ENCODE measurements around the gene B4GALT1. TPM values are rescaled to one million over a fixed set of nuclear protein-coding genes. Genes with fewer than 3 reads are reported as not detected.

The B4GALT1 gene
- total RNA-seq, 1 experiment from 2014 or later = 121 TPM

GRCh38 chr9:33111631-33112030, 55.5 kb downstream of the B4GALT1 start:
- H3K4me3 Mint-ChIP-seq (ENCODE audit: unreplicated experiment) = no peak overlapping the region
- H3K36me3 Mint-ChIP-seq (ENCODE audit: insufficient read depth, unreplicated experiment) = peaks cover 68% of the 10 kb centered on the region
- H3K27me3 Mint-ChIP-seq (ENCODE audit: insufficient read depth, unreplicated experiment) = no peaks in the 10 kb centered on the region
- intact Hi-C loops (cut with micrococcal nuclease; ENCODE audit: unreplicated experiment) = no loop called here
- ChIA-PET POLR2A (no interaction called here), CTCF (no interaction called here)
- Histone ChIP-seq H3K4me3 (ENCODE audit: low read depth, low read length) (no peak overlapping the region), H3K9me3 (no peaks in the 10 kb centered on the region), H3K4me1 (no peaks in the 10 kb centered on the region; the same call in 1 of the 2 replicates), H3K36me3 (ENCODE audit: control insufficient read depth, insufficient read depth, low read length) (no peaks in the 10 kb centered on the region; the same call in 1 of the 2 replicates), H3K27me3 (replicated peaks; ENCODE audit: control insufficient read depth, insufficient read depth, low read length) (no peaks in the 10 kb centered on the region)
- peak overlapping the region; percentile 67 for H3K27ac Mint-ChIP-seq (ENCODE audit: unreplicated experiment)
- BruUV-seq (replicated peaks) = no TSS peak
- peaks cover 7% of the 10 kb centered on the region for H3K4me1 Mint-ChIP-seq (ENCODE audit: low read depth, unreplicated experiment)
- DNase-seq = no peak
- TF ChIP-seq, protein P1, sequence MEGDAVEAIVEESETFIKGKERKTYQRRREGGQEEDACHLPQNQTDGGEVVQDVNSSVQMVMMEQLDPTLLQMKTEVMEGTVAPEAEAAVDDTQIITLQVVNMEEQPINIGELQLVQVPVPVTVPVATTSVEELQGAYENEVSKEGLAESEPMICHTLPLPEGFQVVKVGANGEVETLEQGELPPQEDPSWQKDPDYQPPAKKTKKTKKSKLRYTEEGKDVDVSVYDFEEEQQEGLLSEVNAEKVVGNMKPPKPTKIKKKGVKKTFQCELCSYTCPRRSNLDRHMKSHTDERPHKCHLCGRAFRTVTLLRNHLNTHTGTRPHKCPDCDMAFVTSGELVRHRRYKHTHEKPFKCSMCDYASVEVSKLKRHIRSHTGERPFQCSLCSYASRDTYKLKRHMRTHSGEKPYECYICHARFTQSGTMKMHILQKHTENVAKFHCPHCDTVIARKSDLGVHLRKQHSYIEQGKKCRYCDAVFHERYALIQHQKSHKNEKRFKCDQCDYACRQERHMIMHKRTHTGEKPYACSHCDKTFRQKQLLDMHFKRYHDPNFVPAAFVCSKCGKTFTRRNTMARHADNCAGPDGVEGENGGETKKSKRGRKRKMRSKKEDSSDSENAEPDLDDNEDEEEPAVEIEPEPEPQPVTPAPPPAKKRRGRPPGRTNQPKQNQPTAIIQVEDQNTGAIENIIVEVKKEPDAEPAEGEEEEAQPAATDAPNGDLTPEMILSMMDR (IDR thresholded peaks at IDR 0.05; ENCODE audit: insufficient read depth in 1 of 2, low read depth in 1 of 2, low read length in 1 of 2, severe bottlenecking in 1 of 2, unreplicated experiment in 1 of 2) = no peak
- no peaks in the 10 kb centered on the region for H3K9me3 Mint-ChIP-seq (ENCODE audit: unreplicated experiment)

- H3K27me3 ChIP-seq (replicated peaks; ENCODE audit: control insufficient read depth, insufficient read depth, low read length) = no peaks in the 10 kb centered on the region
- POLR2A ChIA-PET = no interaction called here
- H3K9me3 ChIP-seq = no peaks in the 10 kb centered on the region
- no TSS peak for BruUV-seq (replicated peaks)
- intact Hi-C loops (cut with micrococcal nuclease; ENCODE audit: unreplicated experiment) = no loop called here
- no peak for DNase-seq
- H3K4me1 ChIP-seq = no peaks in the 10 kb centered on the region; the same call in 1 of the 2 replicates
- H3K4me3 Mint-ChIP-seq (ENCODE audit: unreplicated experiment) = no peak overlapping the region
- no peak overlapping the region for H3K27ac Mint-ChIP-seq (ENCODE audit: unreplicated experiment)
- TF ChIP-seq, protein P1 (IDR thresholded peaks at IDR 0.05; ENCODE audit: insufficient read depth in 1 of 2, low read depth in 1 of 2, low read length in 1 of 2, severe bottlenecking in 1 of 2, unreplicated experiment in 1 of 2) = no peak
- CTCF ChIA-PET = no interaction called here
- H3K9me3 Mint-ChIP-seq (ENCODE audit: unreplicated experiment) = no peaks in the 10 kb centered on the region
- peaks cover 74% of the 10 kb centered on the region for H3K36me3 Mint-ChIP-seq (ENCODE audit: insufficient read depth, unreplicated experiment)
- H3K4me1 Mint-ChIP-seq (ENCODE audit: low read depth, unreplicated experiment) = peaks cover 7% of the 10 kb centered on the region
- H3K36me3 ChIP-seq (ENCODE audit: control insufficient read depth, insufficient read depth, low read length) = no peaks in the 10 kb centered on the region; the same call in 1 of the 2 replicates
- H3K4me3 ChIP-seq (ENCODE audit: low read depth, low read length) = no peak overlapping the region
- no peaks in the 10 kb centered on the region for H3K27me3 Mint-ChIP-seq (ENCODE audit: insufficient read depth, unreplicated experiment)
Observed at GRCh38 chr9:33110686-33111085, 56.5 kb downstream of the B4GALT1 start.

GRCh38 chr9:33109850-33110595, 57.1 kb downstream of the B4GALT1 start:
- TF ChIP-seq, protein P1 (IDR thresholded peaks at IDR 0.05; ENCODE audit: insufficient read depth in 1 of 2, low read depth in 1 of 2, low read length in 1 of 2, severe bottlenecking in 1 of 2, unreplicated experiment in 1 of 2) = no peak
- POLR2A ChIA-PET = no interaction called here
- Mint-ChIP-seq H3K27me3 (ENCODE audit: insufficient read depth, unreplicated experiment) (no peaks in the 10 kb centered on the region), H3K9me3 (ENCODE audit: unreplicated experiment) (no peaks in the 10 kb centered on the region), H3K27ac (ENCODE audit: unreplicated experiment) (no peak overlapping the region), H3K4me3 (ENCODE audit: unreplicated experiment) (no peak overlapping the region), H3K36me3 (ENCODE audit: insufficient read depth, unreplicated experiment) (peaks cover 74% of the 10 kb centered on the region), H3K4me1 (ENCODE audit: low read depth, unreplicated experiment) (peaks cover 7% of the 10 kb centered on the region)
- intact Hi-C loops (cut with micrococcal nuclease; ENCODE audit: unreplicated experiment) = no loop called here
- BruUV-seq (replicated peaks) = no TSS peak
- Histone ChIP-seq H3K9me3 (no peaks in the 10 kb centered on the region), H3K36me3 (ENCODE audit: control insufficient read depth, insufficient read depth, low read length) (no peaks in the 10 kb centered on the region; the same call in 1 of the 2 replicates), H3K27me3 (replicated peaks; ENCODE audit: control insufficient read depth, insufficient read depth, low read length) (no peaks in the 10 kb centered on the region), H3K4me3 (ENCODE audit: low read depth, low read length) (no peak overlapping the region), H3K4me1 (no peaks in the 10 kb centered on the region; the same call in 1 of the 2 replicates)
- CTCF ChIA-PET = no interaction called here
- DNase-seq = no peak

All from Caco-2 (cell line).